SH-SY5Y (cell line): ENCODE results near the gene ARX.

Experiments
- GATA2 ChIP-seq: IDR thresholded peaks from 2 replicates; pipeline ENCODE4 v1.6.1; 2011; ENCODE audit warnings: mild to moderate bottlenecking, low read depth, low read length
- GATA3 ChIP-seq: IDR thresholded peaks from 2 replicates; pipeline ENCODE4 v1.6.1; 2011; ENCODE audit warnings: low read depth, mild to moderate bottlenecking, low read length, moderate library complexity

- no peak for TF ChIP-seq GATA2
- TF ChIP-seq GATA3: no peak
These were observed at the start of gene ARX for GRCh38 chrX:25015486-25016360.
